NK-92 (cell line): ENCODE results near the gene NTN1.

Experiments used
- DNase-seq: peaks from one replicate; lab custom pipeline; 2025; ENCODE audit not compliant: unreplicated experiment; lab: John Stamatoyannopoulos, UW

Gene NTN1

GRCh38 chr17:9229160-9229825 lies 208.0 kb downstream of the NTN1 start:
- DNase-seq = no peak

GRCh38 chr17:9229826-9230201 lies 208.5 kb downstream of the NTN1 start:
- DNase-seq = no peak

GRCh38 chr17:9230346-9230745 lies 209.0 kb downstream of the NTN1 start:
- no peak for DNase-seq

GRCh38 chr17:9230861-9231260 lies 209.6 kb downstream of the NTN1 start:
- DNase-seq = no peak

- no peak for DNase-seq
Observed at GRCh38 chr17:9231449-9232154, 210.3 kb downstream of the NTN1 start.

GRCh38 chr17:9232155-9232475 lies 210.8 kb downstream of the NTN1 start:
- no peak for DNase-seq

GRCh38 chr17:9232591-9233270 lies 211.4 kb downstream of the NTN1 start:
- DNase-seq = no peak

- no peak for DNase-seq
Observed at GRCh38 chr17:9233271-9233599, 211.9 kb downstream of the NTN1 start.

GRCh38 chr17:9233761-9234160 lies 212.5 kb downstream of the NTN1 start:
- DNase-seq = no peak

- no peak for DNase-seq
Observed at GRCh38 chr17:9234389-9234945, 213.2 kb downstream of the NTN1 start.

GRCh38 chr17:9235346-9235745 lies 214.0 kb downstream of the NTN1 start:
- no peak for DNase-seq

GRCh38 chr17:9236286-9237052 lies 215.2 kb downstream of the NTN1 start:
- DNase-seq = no peak

GRCh38 chr17:9237053-9237410 lies 215.7 kb downstream of the NTN1 start:
- DNase-seq = no peak

- DNase-seq = no peak
Observed at GRCh38 chr17:9237661-9238301, 216.5 kb downstream of the NTN1 start.

- DNase-seq = no peak
Observed at GRCh38 chr17:9238340-9239245, 217.3 kb downstream of the NTN1 start.

GRCh38 chr17:9239246-9239792 lies 218.0 kb downstream of the NTN1 start:
- no peak for DNase-seq

- DNase-seq = no peak
Observed at GRCh38 chr17:9239793-9240658, 218.7 kb downstream of the NTN1 start.

- no peak for DNase-seq
Observed at GRCh38 chr17:9240659-9241370, 219.5 kb downstream of the NTN1 start.
